ENCODE results near the gene NACA.

GRCh38 chr12:56694161-56694560 lies 30.9 kb downstream of the NACA start:
- TF ChIP-seq CTCF (IDR thresholded peaks at IDR 0.05) (no peak), POLR2A (IDR thresholded peaks at IDR 0.05) (no peak)
